ENCODE results near the gene PLPP3.

Gene PLPP3

DNA sequence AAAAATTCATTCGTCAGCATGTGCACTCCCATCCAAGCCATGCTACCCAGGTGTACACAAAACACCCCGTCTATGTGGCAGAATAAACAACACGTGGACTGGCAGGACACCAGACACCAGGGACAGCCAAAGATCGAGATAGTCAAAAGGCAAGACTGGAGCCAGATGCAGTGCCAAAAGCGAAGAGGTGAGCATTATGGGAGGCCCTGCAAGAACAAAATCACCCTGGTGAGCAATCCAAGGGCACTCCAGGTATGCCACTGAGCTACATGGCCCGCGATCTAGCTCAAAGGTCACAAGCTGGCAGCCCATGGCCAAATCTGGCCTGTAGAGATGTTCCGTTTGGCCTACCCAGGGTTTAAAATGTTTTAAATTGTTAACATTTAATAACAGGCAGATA lies 33.7 kb downstream of the PLPP3 start:
- no peak for DNase-seq

DNA sequence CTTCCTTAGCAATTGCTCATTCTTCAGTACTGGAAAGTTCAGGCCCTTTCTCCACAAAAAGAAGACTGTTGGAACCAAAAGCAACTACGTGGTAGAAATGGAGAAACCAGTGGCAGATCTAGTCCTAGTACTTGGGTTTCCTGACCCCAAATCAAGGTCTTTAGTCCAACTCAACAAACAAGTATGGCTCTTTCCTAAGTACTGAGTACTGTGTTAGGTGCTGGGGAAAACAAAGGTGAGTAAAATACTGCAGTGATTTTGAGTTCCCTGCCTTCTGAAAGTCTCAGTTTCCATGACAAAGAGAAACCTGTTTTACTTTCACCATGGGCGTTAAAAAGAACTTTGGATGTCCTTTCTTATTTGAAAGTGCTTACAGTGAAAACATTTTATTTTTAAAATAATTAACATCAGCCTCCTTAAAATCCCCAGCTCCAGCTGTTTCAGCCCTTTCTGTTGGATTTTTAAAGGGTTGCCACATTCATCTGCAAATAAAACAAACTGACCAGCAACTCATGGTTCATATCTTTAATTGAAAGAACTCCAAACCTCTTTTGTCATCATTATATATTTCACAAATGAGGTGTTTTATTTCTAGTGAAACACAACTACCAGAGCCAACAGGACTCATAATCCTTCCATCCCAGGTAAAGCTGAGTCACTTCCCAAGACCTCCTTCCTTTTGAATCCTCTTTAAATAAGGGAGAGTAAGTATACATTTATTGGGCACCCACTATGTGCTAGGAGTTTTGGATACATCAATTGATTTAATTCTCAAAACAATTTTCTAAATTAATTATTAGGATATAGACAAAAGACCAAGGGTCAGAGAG lies 35.4 kb downstream of the PLPP3 start:
- no peak for DNase-seq

DNA sequence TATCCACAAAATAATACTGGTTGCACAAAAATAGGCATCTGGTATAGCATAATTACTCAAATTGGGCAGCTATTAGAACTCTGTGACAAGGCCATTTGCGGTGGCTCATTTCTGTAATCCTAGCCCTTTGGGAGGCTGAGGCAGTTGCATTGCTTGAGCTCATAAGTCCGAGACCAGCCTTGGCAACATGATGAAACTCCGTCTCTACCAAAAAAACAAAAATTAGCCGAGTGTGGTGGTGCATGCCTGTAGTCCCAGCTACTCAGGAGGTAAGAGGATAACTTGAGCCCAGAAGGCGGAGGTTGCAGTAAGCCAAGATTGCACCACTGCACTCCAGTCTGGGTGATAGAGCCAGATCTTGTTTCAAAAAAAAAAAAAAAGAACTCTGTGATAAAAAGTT lies 36.7 kb downstream of the PLPP3 start:
- no peak for DNase-seq

- no peak for DNase-seq
Measured at GRCh38 chr1:56541408-56541807, 38.0 kb downstream of the PLPP3 start.

GRCh38 chr1:56540467-56540866 lies 38.9 kb downstream of the PLPP3 start:
- DNase-seq, result no peak

DNA sequence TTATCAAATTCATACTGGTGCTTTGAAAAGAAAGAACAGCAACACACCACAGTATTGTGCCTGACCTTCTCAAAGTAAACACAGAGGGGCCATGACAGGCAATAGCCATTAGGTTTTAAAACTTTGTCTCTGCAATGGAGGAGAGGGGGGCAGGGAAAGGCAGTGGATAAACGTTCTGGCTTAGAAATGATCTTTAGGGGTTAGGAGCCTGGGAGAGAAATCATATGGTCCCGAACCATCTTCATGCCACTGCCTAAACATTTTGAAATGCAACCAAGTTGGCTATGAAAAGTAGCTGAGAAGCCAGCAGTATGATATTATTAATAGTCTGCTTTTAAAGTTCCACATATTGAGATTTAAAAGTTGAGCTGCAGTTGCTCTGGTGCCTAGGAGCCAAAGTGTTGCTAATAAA lies 39.8 kb downstream of the PLPP3 start:
- no peak for DNase-seq

GRCh38 chr1:56538532-56538931 lies 40.8 kb downstream of the PLPP3 start:
- DNase-seq, result no peak

DNA sequence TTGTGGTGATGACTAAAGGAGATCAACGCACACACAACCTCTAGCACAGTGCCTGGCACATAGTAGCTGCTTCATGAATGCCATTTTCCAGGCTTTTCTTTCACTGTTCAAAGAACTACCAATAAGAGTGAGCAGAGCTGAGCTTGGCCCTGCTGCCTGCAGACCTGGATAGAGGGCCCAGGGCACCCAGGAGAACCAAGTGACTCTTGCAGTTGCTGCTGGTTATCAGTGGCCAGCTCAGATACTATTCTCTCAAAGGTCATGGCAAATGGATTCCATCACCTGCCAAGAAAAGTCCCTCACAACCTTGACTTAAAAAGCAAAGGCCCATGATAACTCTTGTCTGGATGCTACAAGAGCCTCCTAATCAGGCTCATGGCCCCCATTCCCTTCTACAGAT lies 41.7 kb downstream of the PLPP3 start:
- DNase-seq, result no peak

GRCh38 chr1:56535939-56536338 lies 43.4 kb downstream of the PLPP3 start:
- no peak for DNase-seq

DNA sequence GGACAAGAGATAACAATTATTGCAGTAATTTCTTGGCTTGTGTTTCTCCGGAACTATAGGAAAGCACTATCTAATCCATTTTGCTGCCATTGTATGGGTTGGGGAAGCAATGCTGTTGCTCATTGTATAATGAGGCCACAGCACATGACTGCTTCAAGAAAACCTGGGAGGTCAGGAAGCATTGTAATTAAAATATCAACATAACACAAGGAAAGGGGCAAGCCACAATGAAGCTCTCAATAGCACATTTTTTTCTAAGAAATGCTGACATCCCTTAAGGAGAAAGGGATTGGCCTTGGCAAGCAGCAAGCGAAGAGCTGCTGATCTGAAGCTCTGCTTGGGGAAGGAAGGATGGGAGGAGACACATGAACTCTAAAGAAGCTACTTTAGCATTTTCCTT lies 44.0 kb downstream of the PLPP3 start:
- DNase-seq, result no peak

- no peak for DNase-seq
Measured at GRCh38 chr1:56534130-56534651, 45.2 kb downstream of the PLPP3 start.

GRCh38 chr1:56533621-56534020 lies 45.7 kb downstream of the PLPP3 start:
- no peak for DNase-seq

DNA sequence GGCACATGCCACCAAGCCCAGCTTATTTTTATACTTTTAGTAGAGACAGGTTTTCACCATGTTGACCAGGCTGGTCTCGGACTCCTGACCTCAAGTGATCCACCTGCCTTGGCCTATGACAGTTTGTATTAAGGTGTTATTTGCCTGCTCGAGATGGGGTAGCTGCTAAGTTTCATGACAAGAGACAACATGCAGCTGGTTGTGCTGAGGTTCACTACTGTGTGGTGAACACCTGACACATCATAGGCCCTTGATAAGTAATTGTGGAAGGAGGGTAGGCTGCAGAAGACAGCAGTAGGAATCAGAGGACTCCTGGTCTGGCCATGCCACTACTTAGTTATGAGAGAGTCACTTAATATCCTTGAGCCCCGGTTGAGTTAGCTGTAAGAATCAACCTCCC lies 46.2 kb downstream of the PLPP3 start:
- no peak for DNase-seq

DNA sequence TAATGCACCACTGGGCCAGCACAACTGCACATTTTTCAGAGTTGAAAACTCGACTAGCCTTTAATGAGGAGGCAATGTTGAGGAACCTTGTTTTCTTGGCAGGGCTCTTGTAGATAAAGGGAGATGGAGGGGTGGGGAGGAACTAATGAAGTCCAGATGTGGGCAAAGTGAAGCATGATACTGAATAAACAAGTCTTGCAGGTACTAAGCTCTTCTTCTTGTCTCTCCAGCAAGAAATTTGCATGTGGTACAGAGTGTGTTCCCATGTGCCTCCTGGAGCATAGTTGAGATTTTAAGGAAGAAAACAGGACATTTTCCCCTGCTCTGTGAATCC lies 47.0 kb downstream of the PLPP3 start:
- DNase-seq, result no peak

DNA sequence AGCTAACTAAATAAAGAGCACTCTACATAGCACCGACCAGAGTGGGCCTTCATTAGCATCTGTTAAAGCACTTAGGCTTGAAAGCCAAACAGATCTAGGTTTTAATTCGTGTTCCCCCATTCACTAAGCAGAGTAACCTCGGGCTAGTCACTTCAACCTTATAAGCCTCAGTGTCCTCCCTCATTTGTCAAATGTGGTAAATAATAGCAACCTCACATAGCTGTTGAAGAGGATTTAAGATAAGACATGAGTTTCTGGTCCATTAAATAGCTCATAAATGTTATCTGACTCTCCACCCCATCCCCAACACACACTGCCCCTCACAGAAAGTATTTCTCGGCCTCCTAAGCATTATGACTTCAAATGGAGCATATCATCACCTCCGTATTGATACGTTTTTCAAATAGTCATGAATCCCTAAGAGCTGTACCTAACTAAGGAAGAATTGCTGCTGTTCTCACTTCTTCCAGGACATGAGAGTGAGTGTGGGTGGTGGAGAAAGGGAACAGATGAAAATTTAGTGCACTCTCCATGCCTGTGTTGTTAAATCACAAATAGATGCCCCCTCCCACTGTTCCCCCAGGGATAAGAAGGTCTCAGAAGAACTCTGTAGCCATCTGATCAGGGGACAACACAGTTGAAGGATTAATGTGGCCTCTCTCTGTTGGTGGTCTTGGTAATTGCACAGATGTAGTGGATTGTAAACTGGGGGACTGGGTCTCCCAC lies 47.6 kb downstream of the PLPP3 start:
- DNase-seq, result no peak

- no peak for DNase-seq
Measured at GRCh38 chr1:56529801-56530200, 49.6 kb downstream of the PLPP3 start.

GRCh38 chr1:56527548-56528302 lies 51.6 kb downstream of the PLPP3 start:
- no peak for DNase-seq

- DNase-seq, result no peak
Measured at GRCh38 chr1:56526571-56527174, 52.7 kb downstream of the PLPP3 start.

GRCh38 chr1:56525489-56526041 lies 53.8 kb downstream of the PLPP3 start:
- DNase-seq, result no peak

- DNase-seq, result no peak
Measured at GRCh38 chr1:56524263-56524662, 55.1 kb downstream of the PLPP3 start.

DNA sequence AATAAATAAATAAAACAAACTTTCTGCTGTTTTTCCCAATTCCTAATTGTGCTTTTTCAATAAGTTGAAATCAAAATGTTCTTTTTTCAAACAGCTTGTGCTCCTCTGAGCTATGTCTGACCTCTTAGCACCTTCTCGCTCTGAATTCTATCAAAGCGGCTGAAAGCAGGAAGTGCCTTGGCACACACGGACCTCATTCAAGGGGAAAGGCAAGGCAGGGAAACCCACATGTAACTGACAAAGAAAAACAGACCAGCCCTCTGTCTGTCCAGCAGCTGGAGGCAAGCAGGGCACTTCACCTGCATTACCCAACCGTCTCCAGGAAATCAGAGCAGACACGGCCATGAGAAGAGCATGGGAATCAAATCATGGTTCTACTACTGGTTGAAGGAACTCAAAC lies 56.7 kb downstream of the PLPP3 start:
- DNase-seq, result no peak

GRCh38 chr1:56520016-56520601 lies 59.3 kb downstream of the PLPP3 start:
- DNase-seq, result no peak
